ENCODE data around the gene APEH. TPM values are rescaled to one million over a fixed set of nuclear protein-coding genes. Genes with fewer than 3 reads are reported as not detected.

APEH gene
- total RNA-seq, 1 experiment from 2014 or later: 273 TPM

DNA sequence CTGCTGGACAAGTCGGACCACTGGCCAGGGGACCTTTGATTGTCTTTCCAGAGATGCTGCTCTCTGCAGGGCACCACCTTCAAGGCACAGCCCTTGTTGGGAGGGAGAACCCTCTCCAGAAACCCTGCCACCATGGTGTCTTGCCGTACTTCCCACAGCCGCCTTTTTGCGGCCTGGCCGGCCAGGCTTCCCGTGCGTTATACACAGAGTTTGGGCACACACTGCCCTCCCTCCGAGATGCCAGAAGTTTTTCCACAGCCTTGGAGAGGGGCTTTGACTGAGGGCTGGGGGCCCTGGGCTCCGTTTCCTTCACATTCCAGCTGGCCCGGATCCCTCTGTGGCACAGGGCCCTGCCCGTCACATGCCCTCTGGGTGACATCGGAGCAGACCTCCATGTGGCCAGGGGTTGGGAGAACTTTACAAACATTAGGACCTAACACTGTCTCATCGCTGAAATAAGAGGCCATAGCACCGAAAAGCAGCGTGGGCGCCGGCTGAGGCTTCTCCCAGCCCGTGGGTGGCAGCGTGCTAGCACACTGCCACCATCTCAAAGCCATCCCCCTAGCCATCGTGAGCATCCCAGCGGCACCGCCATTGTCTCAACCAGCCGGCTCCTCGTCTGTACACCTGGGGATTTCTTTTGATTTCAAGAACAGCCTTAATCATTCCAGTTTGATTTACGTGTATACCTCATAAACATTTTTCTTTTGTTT, 6.3 kb upstream of the APEH start:
- Mint-ChIP-seq H3K9me3 (no peaks in the 10 kb centered on the region), H3K4me1 (peaks cover 27% of the 10 kb centered on the region), H3K36me3 (no peaks in the 10 kb centered on the region), H3K27me3 (ENCODE audit: low read depth) (no peaks in the 10 kb centered on the region), H3K4me3 (no peak overlapping the region), H3K27ac (peak overlapping the region; percentile 21; the same call in 1 of the 2 replicates)
- TF ChIP-seq, protein P1, sequence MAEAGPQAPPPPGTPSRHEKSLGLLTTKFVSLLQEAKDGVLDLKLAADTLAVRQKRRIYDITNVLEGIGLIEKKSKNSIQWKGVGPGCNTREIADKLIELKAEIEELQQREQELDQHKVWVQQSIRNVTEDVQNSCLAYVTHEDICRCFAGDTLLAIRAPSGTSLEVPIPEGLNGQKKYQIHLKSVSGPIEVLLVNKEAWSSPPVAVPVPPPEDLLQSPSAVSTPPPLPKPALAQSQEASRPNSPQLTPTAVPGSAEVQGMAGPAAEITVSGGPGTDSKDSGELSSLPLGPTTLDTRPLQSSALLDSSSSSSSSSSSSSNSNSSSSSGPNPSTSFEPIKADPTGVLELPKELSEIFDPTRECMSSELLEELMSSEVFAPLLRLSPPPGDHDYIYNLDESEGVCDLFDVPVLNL (CRISPR knock-in tag; IDR thresholded peaks at IDR 0.05; ENCODE audit: borderline replicate concordance, low read depth): no peak
- TF ChIP-seq, protein P2, sequence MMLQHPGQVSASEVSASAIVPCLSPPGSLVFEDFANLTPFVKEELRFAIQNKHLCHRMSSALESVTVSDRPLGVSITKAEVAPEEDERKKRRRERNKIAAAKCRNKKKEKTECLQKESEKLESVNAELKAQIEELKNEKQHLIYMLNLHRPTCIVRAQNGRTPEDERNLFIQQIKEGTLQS (CRISPR knock-in tag; conservative IDR thresholded peaks at IDR 0.05): no peak
- TF ChIP-seq ETV6 (CRISPR knock-in tag; IDR thresholded peaks at IDR 0.05): no peak
- no peak for TF ChIP-seq OVOL2 (CRISPR knock-in tag; IDR thresholded peaks at IDR 0.05; ENCODE audit: borderline replicate concordance)
- TF ChIP-seq, protein P3, sequence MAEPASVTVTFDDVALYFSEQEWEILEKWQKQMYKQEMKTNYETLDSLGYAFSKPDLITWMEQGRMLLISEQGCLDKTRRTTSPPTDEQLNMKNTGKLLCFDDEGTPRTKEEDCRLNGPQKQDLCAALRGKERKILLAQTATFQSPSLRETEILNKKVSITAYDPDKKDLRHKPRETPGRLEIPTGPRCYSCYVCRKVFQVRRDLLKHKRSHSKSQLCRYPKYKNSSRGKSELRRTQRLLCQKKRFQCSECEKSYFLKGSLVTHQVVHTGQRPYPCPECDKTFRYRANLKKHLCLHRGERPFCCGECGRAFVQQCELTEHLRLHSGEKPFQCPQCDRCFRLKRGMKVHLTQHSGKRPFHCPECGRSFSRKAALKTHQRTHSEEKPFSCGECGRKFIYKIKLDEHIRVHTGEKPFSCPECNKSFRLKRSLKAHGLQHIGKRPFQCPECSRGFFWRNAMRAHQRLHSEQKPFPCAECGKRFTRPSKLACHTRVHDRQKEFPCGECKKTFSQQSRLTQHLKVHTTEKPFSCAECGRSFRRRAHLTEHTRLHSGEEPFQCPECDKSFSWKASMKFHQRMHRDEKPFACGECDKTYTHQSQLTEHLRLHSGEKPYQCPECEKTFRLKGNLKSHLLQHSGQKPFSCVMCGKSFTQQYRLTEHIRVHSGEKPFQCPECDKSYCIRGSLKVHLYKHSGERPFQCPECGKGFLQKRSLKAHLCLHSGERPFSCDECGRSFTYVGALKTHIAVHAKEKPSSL (CRISPR knock-in tag; conservative IDR thresholded peaks at IDR 0.05): no peak
- TF ChIP-seq NR1H2 (CRISPR knock-in tag; IDR thresholded peaks at IDR 0.05): no peak
- TF ChIP-seq, protein P4, sequence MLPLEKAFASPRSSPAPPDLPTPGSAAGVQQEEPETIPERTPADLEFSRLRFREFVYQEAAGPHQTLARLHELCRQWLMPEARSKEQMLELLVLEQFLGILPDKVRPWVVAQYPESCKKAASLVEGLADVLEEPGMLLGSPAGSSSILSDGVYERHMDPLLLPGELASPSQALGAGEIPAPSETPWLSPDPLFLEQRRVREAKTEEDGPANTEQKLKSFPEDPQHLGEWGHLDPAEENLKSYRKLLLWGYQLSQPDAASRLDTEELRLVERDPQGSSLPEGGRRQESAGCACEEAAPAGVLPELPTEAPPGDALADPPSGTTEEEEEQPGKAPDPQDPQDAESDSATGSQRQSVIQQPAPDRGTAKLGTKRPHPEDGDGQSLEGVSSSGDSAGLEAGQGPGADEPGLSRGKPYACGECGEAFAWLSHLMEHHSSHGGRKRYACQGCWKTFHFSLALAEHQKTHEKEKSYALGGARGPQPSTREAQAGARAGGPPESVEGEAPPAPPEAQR (CRISPR knock-in tag; IDR thresholded peaks at IDR 0.05): no peak
- TF ChIP-seq TEAD4 (CRISPR knock-in tag; IDR thresholded peaks at IDR 0.05): no peak
- TF ChIP-seq, protein P5, sequence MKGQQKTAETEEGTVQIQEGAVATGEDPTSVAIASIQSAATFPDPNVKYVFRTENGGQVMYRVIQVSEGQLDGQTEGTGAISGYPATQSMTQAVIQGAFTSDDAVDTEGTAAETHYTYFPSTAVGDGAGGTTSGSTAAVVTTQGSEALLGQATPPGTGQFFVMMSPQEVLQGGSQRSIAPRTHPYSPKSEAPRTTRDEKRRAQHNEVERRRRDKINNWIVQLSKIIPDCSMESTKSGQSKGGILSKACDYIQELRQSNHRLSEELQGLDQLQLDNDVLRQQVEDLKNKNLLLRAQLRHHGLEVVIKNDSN (CRISPR knock-in tag; IDR thresholded peaks at IDR 0.05): no peak
- TF ChIP-seq, protein P6, sequence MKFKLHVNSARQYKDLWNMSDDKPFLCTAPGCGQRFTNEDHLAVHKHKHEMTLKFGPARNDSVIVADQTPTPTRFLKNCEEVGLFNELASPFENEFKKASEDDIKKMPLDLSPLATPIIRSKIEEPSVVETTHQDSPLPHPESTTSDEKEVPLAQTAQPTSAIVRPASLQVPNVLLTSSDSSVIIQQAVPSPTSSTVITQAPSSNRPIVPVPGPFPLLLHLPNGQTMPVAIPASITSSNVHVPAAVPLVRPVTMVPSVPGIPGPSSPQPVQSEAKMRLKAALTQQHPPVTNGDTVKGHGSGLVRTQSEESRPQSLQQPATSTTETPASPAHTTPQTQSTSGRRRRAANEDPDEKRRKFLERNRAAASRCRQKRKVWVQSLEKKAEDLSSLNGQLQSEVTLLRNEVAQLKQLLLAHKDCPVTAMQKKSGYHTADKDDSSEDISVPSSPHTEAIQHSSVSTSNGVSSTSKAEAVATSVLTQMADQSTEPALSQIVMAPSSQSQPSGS (CRISPR knock-in tag; IDR thresholded peaks at IDR 0.05; ENCODE audit: borderline replicate concordance, low read depth): no peak
- ATAC-seq (no peak), DNase-seq (ENCODE audit: low spot score) (no peak)
- CTCF ChIA-PET: interaction anchor here (5.8 kb wide), 1 partner anchor 128 kb away, joined by 69 read pairs; no protein-coding TSS in a partner anchor
- POLR2A ChIA-PET: no interaction called here

DNA sequence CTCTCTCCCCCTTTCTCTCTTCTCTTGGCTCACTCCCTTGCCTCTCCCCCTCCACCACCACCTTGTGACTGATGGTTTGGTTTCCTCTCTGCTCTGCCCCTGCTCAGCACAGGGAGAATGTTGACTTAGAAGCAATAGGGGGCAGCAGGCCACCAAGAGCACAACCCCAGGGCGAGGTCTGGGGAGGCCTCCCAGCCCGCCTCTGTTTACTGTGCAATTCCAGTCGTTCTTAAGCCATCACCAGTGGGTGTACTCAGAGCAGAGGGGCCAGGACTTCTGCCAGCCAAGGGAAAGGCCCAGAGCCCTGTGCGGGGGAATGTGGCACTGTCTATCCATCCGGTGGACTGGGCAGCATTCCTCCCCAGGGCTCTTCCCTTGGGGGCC, 5.7 kb upstream of the APEH start:
- Mint-ChIP-seq H3K4me1 (peaks cover 30% of the 10 kb centered on the region), H3K4me3 (no peak overlapping the region), H3K27me3 (ENCODE audit: low read depth) (no peaks in the 10 kb centered on the region), H3K9me3 (no peaks in the 10 kb centered on the region), H3K36me3 (no peaks in the 10 kb centered on the region), H3K27ac (peak overlapping the region; percentile 21; the same call in 1 of the 2 replicates)
- TF ChIP-seq NFYB (CRISPR knock-in tag; conservative IDR thresholded peaks at IDR 0.05; ENCODE audit: low read depth) (no peak), GABPB1 (CRISPR knock-in tag; IDR thresholded peaks at IDR 0.05) (peak; percentile 62; the same call in 1 of the 2 replicates)
- no peak for DNase-seq (ENCODE audit: low spot score)
- CTCF ChIA-PET: interaction anchor here (1.3 to 5.8 kb wide), 3 partner anchors 33 to 129 kb away, joined by 4 to 304 read pairs (median 69); no protein-coding TSS in a partner anchor
- ATAC-seq: no peak
- POLR2A ChIA-PET: interaction anchor here (1.7 kb wide), 1 partner anchor 128 kb away, joined by 5 read pairs; no protein-coding TSS in a partner anchor

DNA sequence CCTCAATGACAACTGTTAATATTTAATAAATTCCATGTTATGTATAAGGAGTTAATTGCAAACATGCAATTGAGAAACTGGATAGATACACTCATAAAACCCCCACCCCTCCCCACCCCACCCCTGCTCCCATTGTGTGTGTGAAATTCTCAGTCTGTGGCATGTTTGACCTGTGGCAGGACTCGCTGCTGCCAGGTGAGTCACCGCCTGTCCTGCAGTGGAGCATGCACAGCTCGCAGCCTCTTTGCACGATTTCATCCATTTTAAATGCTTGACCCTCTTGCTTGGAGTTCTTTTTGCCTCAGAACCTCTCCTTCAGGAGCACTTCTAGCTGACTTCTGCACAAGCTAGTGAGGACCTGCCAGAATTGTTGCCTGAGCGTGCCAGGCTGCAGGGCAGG, 5.3 kb upstream of the APEH start:
- ChIA-PET CTCF (interaction anchor here (1.3 to 5.4 kb wide), 2 partner anchors 32 to 129 kb away, joined by 4 to 304 read pairs; no protein-coding TSS in a partner anchor), POLR2A (interaction anchor here (1.7 kb wide), 1 partner anchor 129 kb away, joined by 5 read pairs; no protein-coding TSS in a partner anchor)
- no peak for ATAC-seq
- no peak for DNase-seq (ENCODE audit: low spot score)
- Mint-ChIP-seq H3K27ac (no peak overlapping the region), H3K9me3 (no peaks in the 10 kb centered on the region), H3K36me3 (no peaks in the 10 kb centered on the region), H3K4me3 (no peak overlapping the region), H3K27me3 (ENCODE audit: low read depth) (no peaks in the 10 kb centered on the region), H3K4me1 (peaks cover 30% of the 10 kb centered on the region)
- TF ChIP-seq JAZF1 (CRISPR knock-in tag; IDR thresholded peaks at IDR 0.05) (no peak), SP1 (CRISPR knock-in tag; conservative IDR thresholded peaks at IDR 0.05) (no peak), NFE2L1 (CRISPR knock-in tag; IDR thresholded peaks at IDR 0.05) (no peak), RORB (CRISPR knock-in tag; IDR thresholded peaks at IDR 0.05) (no peak), NFYB (CRISPR knock-in tag; conservative IDR thresholded peaks at IDR 0.05; ENCODE audit: low read depth) (no peak), RELA (CRISPR knock-in tag; IDR thresholded peaks at IDR 0.05; ENCODE audit: borderline replicate concordance) (no peak)
- TF ChIP-seq, protein P7, sequence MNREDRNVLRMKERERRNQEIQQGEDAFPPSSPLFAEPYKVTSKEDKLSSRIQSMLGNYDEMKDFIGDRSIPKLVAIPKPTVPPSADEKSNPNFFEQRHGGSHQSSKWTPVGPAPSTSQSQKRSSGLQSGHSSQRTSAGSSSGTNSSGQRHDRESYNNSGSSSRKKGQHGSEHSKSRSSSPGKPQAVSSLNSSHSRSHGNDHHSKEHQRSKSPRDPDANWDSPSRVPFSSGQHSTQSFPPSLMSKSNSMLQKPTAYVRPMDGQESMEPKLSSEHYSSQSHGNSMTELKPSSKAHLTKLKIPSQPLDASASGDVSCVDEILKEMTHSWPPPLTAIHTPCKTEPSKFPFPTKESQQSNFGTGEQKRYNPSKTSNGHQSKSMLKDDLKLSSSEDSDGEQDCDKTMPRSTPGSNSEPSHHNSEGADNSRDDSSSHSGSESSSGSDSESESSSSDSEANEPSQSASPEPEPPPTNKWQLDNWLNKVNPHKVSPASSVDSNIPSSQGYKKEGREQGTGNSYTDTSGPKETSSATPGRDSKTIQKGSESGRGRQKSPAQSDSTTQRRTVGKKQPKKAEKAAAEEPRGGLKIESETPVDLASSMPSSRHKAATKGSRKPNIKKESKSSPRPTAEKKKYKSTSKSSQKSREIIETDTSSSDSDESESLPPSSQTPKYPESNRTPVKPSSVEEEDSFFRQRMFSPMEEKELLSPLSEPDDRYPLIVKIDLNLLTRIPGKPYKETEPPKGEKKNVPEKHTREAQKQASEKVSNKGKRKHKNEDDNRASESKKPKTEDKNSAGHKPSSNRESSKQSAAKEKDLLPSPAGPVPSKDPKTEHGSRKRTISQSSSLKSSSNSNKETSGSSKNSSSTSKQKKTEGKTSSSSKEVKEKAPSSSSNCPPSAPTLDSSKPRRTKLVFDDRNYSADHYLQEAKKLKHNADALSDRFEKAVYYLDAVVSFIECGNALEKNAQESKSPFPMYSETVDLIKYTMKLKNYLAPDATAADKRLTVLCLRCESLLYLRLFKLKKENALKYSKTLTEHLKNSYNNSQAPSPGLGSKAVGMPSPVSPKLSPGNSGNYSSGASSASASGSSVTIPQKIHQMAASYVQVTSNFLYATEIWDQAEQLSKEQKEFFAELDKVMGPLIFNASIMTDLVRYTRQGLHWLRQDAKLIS (CRISPR knock-in tag; IDR thresholded peaks at IDR 0.05; ENCODE audit: borderline replicate concordance): no peak
